GM12878 (cell line): ENCODE data around the gene SLMAP. TPM values are rescaled to one million over a fixed set of nuclear protein-coding genes. Genes with fewer than 3 reads are reported as not detected.

Experiments used
- ATAC-seq: fragments of 200-7000 bp; cut with Tn5 transposase; 3 replicates; pipeline ENCODE4 v1.9.1; 2020; ENCODE audit warnings: mild to moderate bottlenecking, moderate library complexity
- BruUV-seq: library from RNA; stranded (reverse); fragments of 400-500 nt; replicated peaks from 2 replicates; lab custom pipeline; 2021; lab: Mats Ljungman, UMichigan
- CTCF ChIA-PET: fragments of 300-600 bp; sonication (Branson Sonifier 250); formaldehyde crosslinking; extraction: SDS; loops from one replicate; lab custom pipeline; 2021; ENCODE audit warnings: inconsistent platforms; lab: Yijun Ruan, JAX
- POLR2A ChIA-PET: fragments of 350-600 bp; formaldehyde crosslinking; extraction: SDS; loops from one replicate; lab custom pipeline; 2021; ENCODE audit warnings: inconsistent platforms; lab: Charles Lee
- RAD21 ChIA-PET: fragments of 300-600 bp; sonication (Branson Sonifier 250); formaldehyde crosslinking; loops from one replicate; lab custom pipeline; 2023; ENCODE audit warnings: antibody characterized with exemption; ENCODE audit not compliant: unreplicated experiment; lab: Charles Lee
- SMC1A ChIA-PET: fragments of 300-600 bp; sonication (Branson Sonifier 250); formaldehyde crosslinking; loops from one replicate; lab custom pipeline; 2023; ENCODE audit not compliant: unreplicated experiment, uncharacterized antibody; lab: Charles Lee
- DNase-seq: peaks from one replicate; pipeline ENCODE4 v3.0.0-alpha.2; 2011; ENCODE audit warnings: low read depth, low spot score
- FAIRE-seq: peaks from 3 replicates; lab custom pipeline; 2011; peaks lifted over from hg19 to GRCh38; lab: Jason Lieb, UNC
- H2AFZ ChIP-seq: 2 replicates; pipeline ENCODE4 v1.6.0; 2011; ENCODE audit warnings: low read depth, low read length, control low read depth; ENCODE audit not compliant: control insufficient read depth
- H3K27ac ChIP-seq: 2 replicates; pipeline ENCODE4 v1.5.1; 2011; ENCODE audit warnings: control low read depth; ENCODE audit not compliant: control insufficient read depth, insufficient read depth
- H3K27me3 ChIP-seq, 2 experiments: replicated peaks in 1 of 2; 2 replicates each; pipeline versions ENCODE4 v1.6.0 to v1.6.1; 2011; ENCODE audit warnings: low read length in 1 of 2; ENCODE audit not compliant: control insufficient read depth in 2 of 2, insufficient read depth in 2 of 2
- H3K36me3 ChIP-seq, 2 experiments: 2 replicates each; pipeline ENCODE4 v1.5.1; 2011; ENCODE audit warnings: low read length in 1 of 2; ENCODE audit not compliant: control insufficient read depth in 2 of 2, insufficient read depth in 2 of 2
- H3K4me1 ChIP-seq: 2 replicates; pipeline ENCODE4 v1.6.1; 2011; ENCODE audit warnings: mild to moderate bottlenecking, low read length, moderate library complexity, mixed read lengths; ENCODE audit not compliant: control insufficient read depth, insufficient read depth
- H3K4me2 ChIP-seq: 2 replicates; pipeline ENCODE4 v1.6.0; 2011; ENCODE audit warnings: control low read depth; ENCODE audit not compliant: control insufficient read depth, insufficient read depth
- H3K4me3 ChIP-seq: fragments of 200-600 bp; sonication (generic); 2 replicates; pipeline ENCODE4 v1.5.1; 2016
- H3K79me2 ChIP-seq: 2 replicates; pipeline ENCODE4 v1.6.0; 2011; ENCODE audit warnings: low read length; ENCODE audit not compliant: control insufficient read depth, insufficient read depth
- H3K9ac ChIP-seq: 2 replicates; pipeline ENCODE4 v1.8.0; 2011; ENCODE audit warnings: low read length, control low read depth, mixed read lengths; ENCODE audit not compliant: control insufficient read depth, insufficient read depth
- H3K9me3 ChIP-seq: replicated peaks from 3 replicates; pipeline ENCODE4 v1.5.1; 2011; ENCODE audit warnings: mild to moderate bottlenecking, low read length; ENCODE audit not compliant: control insufficient read depth, insufficient read depth
- H4K20me1 ChIP-seq: 2 replicates; pipeline ENCODE4 v1.6.0; 2011; ENCODE audit not compliant: control insufficient read depth, insufficient read depth
- ESRRA ChIP-seq: IDR thresholded peaks from 2 replicates; pipeline ENCODE4 v1.6.1; 2012; ENCODE audit warnings: mild to moderate bottlenecking, low read length, improper control_type of control experiment
- IKZF2 ChIP-seq, 2 experiments: fragments of 450-650 bp; IDR thresholded peaks; 2 replicates each; pipeline ENCODE4 v1.6.1; 2017; ENCODE audit warnings: mild to moderate bottlenecking in 2 of 2, moderate library complexity in 2 of 2
- IRF5 ChIP-seq: fragments of 450-650 bp; IDR thresholded peaks from 2 replicates; pipeline ENCODE4 v1.6.1; 2017; ENCODE audit warnings: borderline replicate concordance
- NKRF ChIP-seq: fragments of 450-650 bp; conservative IDR thresholded peaks from 2 replicates; pipeline ENCODE4 v1.6.1; 2017; ENCODE audit warnings: mild to moderate bottlenecking, moderate library complexity
- NR2F1 ChIP-seq: fragments of 450-650 bp; conservative IDR thresholded peaks from 2 replicates; pipeline ENCODE4 v1.6.1; 2017; ENCODE audit warnings: mild to moderate bottlenecking
- POLR2AphosphoS5 ChIP-seq: IDR thresholded peaks from 2 replicates; pipeline ENCODE4 v1.6.1; 2011; ENCODE audit warnings: mild to moderate bottlenecking, low read length, inconsistent platforms
- RAD21 ChIP-seq: IDR thresholded peaks from 2 replicates; pipeline ENCODE4 v1.6.1; 2011; ENCODE audit warnings: mild to moderate bottlenecking, low read depth, low read length, moderate library complexity; ENCODE audit not compliant: insufficient read depth
- RELB ChIP-seq: fragments of 450-650 bp; IDR thresholded peaks from 2 replicates; pipeline ENCODE4 v1.6.1; 2017; ENCODE audit warnings: low read depth, mild to moderate bottlenecking, moderate library complexity
- SIN3A ChIP-seq: IDR thresholded peaks from 2 replicates; pipeline ENCODE4 v1.6.1; 2012; ENCODE audit warnings: low read depth, low read length, improper control_type of control experiment
- WRNIP1 ChIP-seq: IDR thresholded peaks from 2 replicates; pipeline ENCODE4 v1.6.1; 2011; ENCODE audit warnings: low read depth, low read length, improper control_type of control experiment, borderline replicate concordance
- ZNF687 ChIP-seq: fragments of 450-650 bp; IDR thresholded peaks from 2 replicates; pipeline ENCODE4 v1.6.1; 2017; ENCODE audit warnings: mild to moderate bottlenecking, moderate library complexity
- WGBS: methylation state at CpG from one replicate; pipeline ENCODE4 v1.1.6; 2016; ENCODE audit warnings: low lambda C conversion rate; ENCODE audit not compliant: insufficient replicate concordance, insufficient coverage; ENCODE audit errors: missing lambda C conversion rate; 5-methylcytosine and 5-hydroxymethylcytosine counted together
- in situ Hi-C: fragments of 300-500 bp; cut with MboI; formaldehyde crosslinking; loops from 9 replicates; pipeline ENCODE4 v1.14.3; 2018; ENCODE audit warnings: mixed read lengths
- intact Hi-C: fragments of 100-400 bp; cut with micrococcal nuclease; formaldehyde crosslinking; loops from one replicate; pipeline ENCODE4 v1.14.2; 2022; ENCODE audit not compliant: unreplicated experiment
- polyA plus RNA-seq, 11 experiments: library from polyadenylated mRNA; depleted of rRNA in 4 of 11; unstranded in 6 of 11; stranded (reverse) in 5 of 11; fragments of >200 nt; fragmentation: Nextera tagmentation in 4 of 11; fragmentation: Illumina TruSeq in 1 of 11; extraction: Ambion mirVana in 4 of 11; extraction: Trizol in 1 of 11; gene quantifications; 1 replicate in 1 of 11; 2 replicates in 10 of 11; pipeline versions ENCODE4 v1.2.1 to v1.2.3, GENCODE V29; 2011 to 2016; ENCODE audit warnings: inconsistent platforms in 2 of 11, missing spikeins in 2 of 11, low read depth in 1 of 11
- total RNA-seq, 4 experiments: library from RNA; depleted of rRNA in 3 of 4; stranded (reverse); fragments of >200 nt in 3 of 4; fragmentation: Illumina TruSeq in 1 of 4; extraction: Trizol in 1 of 4; gene quantifications; 2 replicates each; pipeline versions ENCODE4 v1.2.1 to v1.2.3, GENCODE V29; 2013 to 2021

SLMAP gene
- total and polyA plus RNA-seq, 10 of the 15 experiments (the other 5 are each of a cell fraction or from before 2014, with no cell fraction given): 8.3 to 43.8 (median 26.4) TPM

- TF ChIP-seq IRF5: no peak
- no peak for TF ChIP-seq NR2F1
- TF ChIP-seq RELB: 0 out of 2 replicates have a peak, but pooled peaks have one; percentile 40
- peak; percentile 47 to 67; a peak in 2 of 4 replicates for TF ChIP-seq IKZF2 (IDR thresholded peaks at IDR 0.05)
These were observed 84.4 kb downstream of the SLMAP start (continued) for GRCh38 chr3:57840473-57840872.

GRCh38 chr3:57841818-57842217 lies 85.7 kb downstream of the SLMAP start:
- Histone ChIP-seq H3K36me3 (no peaks in the 10 kb centered on the region; a peak in 1 of 4 replicates), H3K9ac (no peak overlapping the region), H3K9me3 (no peaks in the 10 kb centered on the region), H3K79me2 (no peaks in the 10 kb centered on the region; the same call in 1 of the 2 replicates), H3K27me3 (no peaks in the 10 kb centered on the region), H3K4me3 (no peak overlapping the region), H3K4me2 (no peak overlapping the region), H4K20me1 (no peaks in the 10 kb centered on the region), H2AFZ (no peak overlapping the region), H3K27ac (no peak overlapping the region), H3K4me1 (peaks cover 6% of the 10 kb centered on the region; the same call in 1 of the 2 replicates)
- POLR2A ChIA-PET: interaction anchor here (0.9 kb wide), 2 partner anchors 14 to 153 kb away, joined by 3 to 6 read pairs; no protein-coding TSS in a partner anchor
- in situ Hi-C loops: no loop called here
- no TSS peak for BruUV-seq
- intact Hi-C loops: no loop called here
- DNase-seq (no peak), FAIRE-seq (no peak), ATAC-seq (no peak)
- CTCF ChIA-PET: interaction anchor here (0.8 to 2.8 kb wide), 3 partner anchors 14 to 21 kb away, joined by 3 to 8 read pairs (median 3); no protein-coding TSS in a partner anchor
- RAD21 ChIA-PET: interaction anchor here (1.4 kb wide), 2 partner anchors 14 to 444 kb away, joined by 4 read pairs; no protein-coding TSS in a partner anchor
- SMC1A ChIA-PET: interaction anchor here (0.7 to 2.2 kb wide), 12 partner anchors 10 to 521 kb away, joined by 3 to 10 read pairs (median 4); no protein-coding TSS in a partner anchor
- WGBS: 97% methylated on average over 2 of the region's 2 CpGs
- TF ChIP-seq SIN3A (no peak), ESRRA (no peak), NKRF (no peak), ZNF687 (no peak), WRNIP1 (no peak), RAD21 (no peak), POLR2AphosphoS5 (no peak)
